ENCODE measurements around the gene FDXACB1. TPM values are rescaled to one million over a fixed set of nuclear protein-coding genes. Genes with fewer than 3 reads are reported as not detected.

Gene FDXACB1
- total and polyA plus RNA-seq, 9 of the 15 experiments (the other 6 are each of a cell fraction or from before 2014, with no cell fraction given), result 3.2 to 7.5 (median 5.3) TPM

GRCh38 chr11:111926505-111927391, 47.8 kb upstream of the FDXACB1 start (continued):
- TF ChIP-seq MGA (IDR thresholded peaks at IDR 0.05), result peak; percentile 89
- no peak for TF ChIP-seq CREB5 (CRISPR knock-in tag; IDR thresholded peaks at IDR 0.05)
- TF ChIP-seq NCOA2 (IDR thresholded peaks at IDR 0.05; ENCODE audit: partially characterized antibody in 2 of 2), result no peak
- no peak for TF ChIP-seq TCF7 (IDR thresholded peaks at IDR 0.05; ENCODE audit: borderline replicate concordance)
- TF ChIP-seq ZNF253 (CRISPR knock-in tag; conservative IDR thresholded peaks at IDR 0.05), result no peak
- TF ChIP-seq ZFPM2 (CRISPR knock-in tag; IDR thresholded peaks at IDR 0.05), result no peak

Data from K562 (cell line).